A549 (cell line): ENCODE measurements around the gene GLIS1. TPM values are rescaled to one million over a fixed set of nuclear protein-coding genes. Genes with fewer than 3 reads are reported as not detected.
A peak's percentile ranks its signal among the peaks of the same experiment; 100 is the strongest.

ENCODE experiments used
- ATAC-seq, 2 experiments: fragments of 200-7000 bp in 1 of 2; fragments of >200 bp in 1 of 2; cut with Nextera tagmentation in 1 of 2; cut with Tn5 transposase in 1 of 2; 3 replicates each; pipeline versions ENCODE4 v1.8.0 to v1.9.1; 2018 to 2020; ENCODE audit warnings: mild to moderate bottlenecking in 1 of 2, moderate library complexity in 1 of 2
- CTCF ChIA-PET: fragments of 300-600 bp; sonication (Branson Sonifier 250); formaldehyde crosslinking; extraction: SDS; loops from one replicate; lab custom pipeline; 2021; ENCODE audit warnings: antibody characterized with exemption, inconsistent platforms; lab: Yijun Ruan, JAX
- POLR2A ChIA-PET: fragments of 350-600 bp; formaldehyde crosslinking; extraction: SDS; loops from one replicate; lab custom pipeline; 2021; ENCODE audit warnings: antibody characterized with exemption, inconsistent platforms; lab: Yijun Ruan, JAX
- DNase-seq, 2 experiments: peaks; one replicate each; pipeline versions ENCODE4 v3.0.0 to v3.0.0-alpha.2; 2011 to 2016; ENCODE audit warnings: low read depth in 1 of 2, low spot score in 1 of 2
- FAIRE-seq: peaks from 2 replicates; lab custom pipeline; 2011; peaks lifted over from hg19 to GRCh38; lab: Jason Lieb, UNC
- H3K27ac ChIP-seq, 2 experiments: fragments of >200 bp; sonication (Bioruptor Twin); formaldehyde crosslinking; 3 replicates each; pipeline ENCODE4 v1.5.1; 2016 to 2017
- H3K4me1 ChIP-seq: fragments of >200 bp; sonication (Bioruptor Twin); formaldehyde crosslinking; 3 replicates; pipeline ENCODE4 v1.6.1; 2016
- H3K4me2 ChIP-seq: fragments of >200 bp; sonication (Bioruptor Twin); formaldehyde crosslinking; 3 replicates; pipeline ENCODE4 v1.6.1; 2016
- H3K4me3 ChIP-seq: fragments of >200 bp; sonication (Bioruptor Twin); formaldehyde crosslinking; 3 replicates; pipeline ENCODE4 v1.5.1; 2016
- H3K9me3 ChIP-seq: fragments of >200 bp; sonication (Bioruptor Twin); formaldehyde crosslinking; 3 replicates; pipeline ENCODE4 v1.6.1; 2016
- BHLHE40 ChIP-seq: IDR thresholded peaks from 2 replicates; pipeline ENCODE4 v1.6.1; 2012; ENCODE audit warnings: low read depth, low read length, inconsistent platforms
- CBX2 ChIP-seq: fragments of 200-600 bp; sonication (generic); IDR thresholded peaks from 2 replicates; pipeline ENCODE4 v1.6.1; 2016; ENCODE audit warnings: low read depth, mild to moderate bottlenecking, borderline replicate concordance
- CEBPB ChIP-seq, 2 experiments: fragments of >200 bp in 1 of 2; sonication (Bioruptor Twin) in 1 of 2; formaldehyde crosslinking in 1 of 2; IDR thresholded peaks; 2 replicates each; pipeline ENCODE4 v1.6.1; 2012 to 2016
- CHD2 ChIP-seq: fragments of 150-350 bp; IDR thresholded peaks from 2 replicates; pipeline ENCODE4 v1.6.1; 2014; ENCODE audit warnings: low read length; ENCODE audit not compliant: partially characterized antibody
- CHD4 ChIP-seq: fragments of 200-600 bp; sonication (generic); IDR thresholded peaks from 2 replicates; pipeline ENCODE4 v1.6.1; 2016; ENCODE audit warnings: antibody characterized with exemption, mild to moderate bottlenecking, borderline replicate concordance
- EHF ChIP-seq: fragments of 250-450 bp; sonication (Bioruptor Pico); IDR thresholded peaks from 2 replicates; pipeline ENCODE4 v1.5.0; 2020; ENCODE audit warnings: mild to moderate bottlenecking
- FOXS1 ChIP-seq: fragments of 250-450 bp; sonication (Bioruptor Pico); IDR thresholded peaks from 2 replicates; pipeline ENCODE4 v1.5.0; 2020; ENCODE audit warnings: mild to moderate bottlenecking, moderate library complexity
- HDAC2 ChIP-seq: fragments of 200-600 bp; sonication (generic); IDR thresholded peaks from 2 replicates; pipeline ENCODE4 v1.6.1; 2016
- HEYL ChIP-seq: fragments of 250-450 bp; sonication (Bioruptor Pico); IDR thresholded peaks from 2 replicates; pipeline ENCODE4 v1.8.0; 2021; ENCODE audit warnings: mild to moderate bottlenecking, moderate library complexity
- HOXB5 ChIP-seq: fragments of 250-450 bp; sonication (Bioruptor Pico); IDR thresholded peaks from 2 replicates; pipeline ENCODE4 v1.5.0; 2020; ENCODE audit warnings: mild to moderate bottlenecking, moderate library complexity
- JUN ChIP-seq, 2 experiments: fragments of >200 bp; sonication (Bioruptor Twin); formaldehyde crosslinking; IDR thresholded peaks; 2 replicates in 1 of 2; 3 replicates in 1 of 2; pipeline ENCODE4 v1.6.1; 2016 to 2017
- KDM5A ChIP-seq: fragments of 200-600 bp; sonication (generic); IDR thresholded peaks from 2 replicates; pipeline ENCODE4 v1.6.1; 2016; ENCODE audit warnings: antibody characterized with exemption, mild to moderate bottlenecking
- MAFK ChIP-seq: fragments of 450-650 bp; IDR thresholded peaks from 2 replicates; pipeline ENCODE4 v1.6.1; 2014; ENCODE audit not compliant: partially characterized antibody
- MAZ ChIP-seq: fragments of 150-350 bp; IDR thresholded peaks from 2 replicates; pipeline ENCODE4 v1.6.1; 2014; ENCODE audit warnings: antibody characterized with exemption, low read depth, low read length, borderline replicate concordance
- NFE2L2 ChIP-seq: fragments of 150-350 bp; conservative IDR thresholded peaks from 2 replicates; pipeline ENCODE4 v1.6.1; 2014; ENCODE audit warnings: low read length
- NPAS2 ChIP-seq: fragments of 250-450 bp; sonication (Bioruptor Pico); IDR thresholded peaks from 2 replicates; pipeline ENCODE4 v1.8.0; 2022; ENCODE audit warnings: mild to moderate bottlenecking, moderate library complexity, borderline replicate concordance
- NR3C1 ChIP-seq: fragments of >200 bp; sonication (Bioruptor Twin); formaldehyde crosslinking; IDR thresholded peaks from 3 replicates; pipeline ENCODE4 v1.6.1; 2017
- SREBF2 ChIP-seq: fragments of 450-650 bp; IDR thresholded peaks from 2 replicates; pipeline ENCODE4 v1.6.1; 2014; ENCODE audit warnings: mild to moderate bottlenecking, moderate library complexity
- TP53 ChIP-seq: fragments of 250-450 bp; sonication (Bioruptor Pico); IDR thresholded peaks from 2 replicates; pipeline ENCODE4 v1.5.0; 2021; ENCODE audit warnings: mild to moderate bottlenecking, moderate library complexity
- ZFP36 ChIP-seq: fragments of 450-650 bp; IDR thresholded peaks from 2 replicates; pipeline ENCODE4 v1.6.1; 2014; ENCODE audit warnings: borderline replicate concordance; ENCODE audit not compliant: partially characterized antibody
- WGBS: methylation state at CpG from one replicate; pipeline ENCODE4 v1.1.6; 2017; ENCODE audit errors: missing lambda C conversion rate; 5-methylcytosine and 5-hydroxymethylcytosine counted together
- polyA plus RNA-seq, 4 experiments: library from polyadenylated mRNA; depleted of rRNA in 3 of 4; stranded (reverse); fragments of >200 nt; fragmentation: RNase III in 1 of 4; extraction: RNeasy Plus Mini Kit Qiagen cat#74134 plus additional on column Dnase treatment in 1 of 4; gene quantifications; 2 replicates in 3 of 4; 3 replicates in 1 of 4; pipeline ENCODE4 v1.2.3, GENCODE V29; 2011 to 2017
- TF ChIP-seq, protein P1 (sequence below): fragments of 450-650 bp; IDR thresholded peaks from 2 replicates; pipeline ENCODE4 v1.6.1; 2014; ENCODE audit warnings: antibody characterized with exemption
- TF ChIP-seq, protein P2 (sequence below): fragments of >200 bp; sonication (Bioruptor Twin); formaldehyde crosslinking; IDR thresholded peaks from 2 replicates; pipeline ENCODE4 v1.6.1; 2016

The GLIS1 gene
- polyA plus RNA-seq, 2 of the 4 experiments (the other 2 are of a cell fraction) = 0.04 TPM; not detected in 1

DNA sequence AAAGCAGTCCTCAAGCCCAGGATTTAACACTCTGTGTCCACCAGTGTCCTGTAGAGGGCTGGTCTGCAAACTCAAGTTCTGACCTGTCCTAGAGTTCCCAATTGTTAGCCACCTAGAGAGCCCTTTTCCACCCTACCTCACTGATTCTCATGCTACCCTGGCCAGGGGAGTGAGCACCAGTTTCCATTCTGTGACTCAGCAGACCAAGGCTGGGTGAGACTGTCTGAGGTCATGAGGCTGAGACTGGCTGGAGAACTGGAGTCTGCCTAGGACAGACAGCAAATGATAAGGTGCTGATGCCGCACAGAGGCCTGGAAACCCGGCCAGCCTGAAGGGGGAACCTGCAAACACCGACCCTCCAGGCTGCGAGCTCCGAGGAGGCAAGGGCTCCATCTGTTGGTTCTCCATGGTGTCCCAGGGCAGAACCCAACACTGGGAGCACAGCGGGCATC is 13.7 kb downstream of the GLIS1 start:
- no peak for TF ChIP-seq EHF (CRISPR knock-in tag)
- TF ChIP-seq HEYL = no peak
- TF ChIP-seq KDM5A = no peak
- TF ChIP-seq, protein P1, sequence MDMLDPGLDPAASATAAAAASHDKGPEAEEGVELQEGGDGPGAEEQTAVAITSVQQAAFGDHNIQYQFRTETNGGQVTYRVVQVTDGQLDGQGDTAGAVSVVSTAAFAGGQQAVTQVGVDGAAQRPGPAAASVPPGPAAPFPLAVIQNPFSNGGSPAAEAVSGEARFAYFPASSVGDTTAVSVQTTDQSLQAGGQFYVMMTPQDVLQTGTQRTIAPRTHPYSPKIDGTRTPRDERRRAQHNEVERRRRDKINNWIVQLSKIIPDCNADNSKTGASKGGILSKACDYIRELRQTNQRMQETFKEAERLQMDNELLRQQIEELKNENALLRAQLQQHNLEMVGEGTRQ = no peak
- TF ChIP-seq MAZ = no peak
- TF ChIP-seq JUN (IDR thresholded peaks at IDR 0.05) = no peak
- no peak for TF ChIP-seq NPAS2
- TF ChIP-seq BHLHE40 = no peak
- H3K9me3 ChIP-seq = no peaks in the 10 kb centered on the region
- DNase-seq = peak in 1 of 2 experiments; percentile 14
- WGBS = no CpG with 5 or more reads among the region's 6 CpGs
- no peaks in the 10 kb centered on the region for H3K4me1 ChIP-seq
- POLR2A ChIA-PET = no interaction called here
- CTCF ChIA-PET = interaction anchor here (0.9 to 1.1 kb wide), 2 partner anchors 29 to 239 kb away, joined by 3 read pairs; no protein-coding TSS in a partner anchor
- no peak overlapping the region for H3K27ac ChIP-seq
- no peak overlapping the region for H3K4me3 ChIP-seq
- no peak for FAIRE-seq
- no peak overlapping the region for H3K4me2 ChIP-seq
- ATAC-seq = peak; percentile 64 to 76; a peak in 4 of 6 replicates

DNA sequence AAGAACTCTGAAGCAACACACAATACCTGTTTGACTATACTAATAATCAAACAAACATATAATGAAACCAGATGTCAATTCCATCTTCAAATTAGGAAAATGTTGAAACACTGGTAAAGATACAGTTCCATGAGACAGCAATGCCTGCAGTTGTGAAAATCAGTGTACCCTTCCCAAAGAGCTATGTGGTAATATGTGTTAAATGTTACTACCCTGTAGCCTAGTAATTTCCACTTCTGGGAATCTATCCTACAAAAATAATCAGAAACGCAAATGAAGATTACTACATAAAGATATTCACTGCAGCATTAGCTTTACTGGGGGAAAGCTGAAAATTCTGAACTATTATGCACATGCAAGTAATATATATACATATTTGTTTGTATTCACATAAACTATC is 16.9 kb downstream of the GLIS1 start:
- Histone ChIP-seq H3K4me1 (no peaks in the 10 kb centered on the region), H3K27ac (no peak overlapping the region), H3K4me3 (no peak overlapping the region), H3K4me2 (no peak overlapping the region), H3K9me3 (no peaks in the 10 kb centered on the region)
- FAIRE-seq = no peak
- TF ChIP-seq TP53 (CRISPR knock-in tag) = no peak
- POLR2A ChIA-PET = no interaction called here
- 50% methylated on average over 1 of the region's 1 CpG for WGBS
- CTCF ChIA-PET = interaction anchor here (0.6 kb wide), 1 partner anchor 237 kb away, joined by 3 read pairs; no protein-coding TSS in a partner anchor
- ATAC-seq = no peak
- no peak for DNase-seq

DNA sequence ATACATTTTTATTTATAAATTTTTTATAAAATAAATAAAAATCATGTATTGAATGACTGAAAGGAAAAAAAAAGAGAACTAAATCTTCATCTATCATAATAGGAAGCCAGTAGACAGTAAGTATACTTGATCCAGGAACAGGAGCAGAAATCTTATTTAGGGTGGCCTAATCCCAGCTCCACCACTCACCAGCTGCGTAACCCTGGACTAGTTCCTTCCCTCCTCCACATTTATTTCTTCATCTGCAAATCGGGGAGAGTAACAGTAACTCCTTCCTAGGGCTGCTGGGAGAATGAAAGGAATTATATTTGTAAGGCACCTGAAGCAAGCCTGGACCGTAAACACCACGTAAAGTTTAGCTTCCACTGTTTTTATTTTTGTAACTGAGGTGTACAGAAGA is 17.9 kb downstream of the GLIS1 start:
- TF ChIP-seq HDAC2 (no peak), NR3C1 (no peak), FOXS1 (CRISPR knock-in tag) (no peak), MAFK (no peak), EHF (CRISPR knock-in tag) (no peak), CEBPB (IDR thresholded peaks at IDR 0.05) (no peak), NFE2L2 (no peak), CHD4 (no peak), TP53 (CRISPR knock-in tag) (no peak), HOXB5 (CRISPR knock-in tag) (no peak), NPAS2 (no peak)
- TF ChIP-seq, protein P2, sequence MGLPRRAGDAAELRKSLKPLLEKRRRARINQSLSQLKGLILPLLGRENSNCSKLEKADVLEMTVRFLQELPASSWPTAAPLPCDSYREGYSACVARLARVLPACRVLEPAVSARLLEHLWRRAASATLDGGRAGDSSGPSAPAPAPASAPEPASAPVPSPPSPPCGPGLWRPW = no peak
- CTCF ChIA-PET = interaction anchor here (0.6 kb wide), 1 partner anchor 236 kb away, joined by 3 read pairs; no protein-coding TSS in a partner anchor
- FAIRE-seq (no peak), DNase-seq (no peak), ATAC-seq (no peak)
- Histone ChIP-seq H3K4me2 (no peak overlapping the region), H3K27ac (no peak overlapping the region), H3K4me1 (no peaks in the 10 kb centered on the region), H3K9me3 (no peaks in the 10 kb centered on the region), H3K4me3 (no peak overlapping the region)
- POLR2A ChIA-PET = no interaction called here
- 68% methylated on average over 4 of the region's 4 CpGs for WGBS

DNA sequence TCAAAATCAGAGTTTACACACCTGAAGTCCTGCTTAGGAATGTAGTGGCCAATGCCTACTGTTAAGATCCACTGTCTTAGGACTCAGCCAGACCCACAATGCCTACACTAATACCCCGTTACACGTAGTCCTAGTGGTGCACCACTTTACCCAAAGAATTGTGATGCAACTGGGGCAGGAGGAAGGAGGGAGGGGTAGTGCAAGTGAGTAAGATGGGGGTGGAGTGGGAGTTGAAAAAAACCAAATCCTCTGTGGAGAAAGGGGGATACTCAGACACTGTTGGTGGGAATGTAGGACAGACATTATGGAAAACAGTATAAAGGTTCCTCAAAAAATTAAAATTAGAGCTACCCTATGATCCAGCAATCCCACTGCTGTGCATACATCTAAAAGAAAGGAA is 19.5 kb downstream of the GLIS1 start:
- WGBS = 24% methylated on average over 2 of the region's 2 CpGs
- no peak for FAIRE-seq
- POLR2A ChIA-PET = no interaction called here

More for the DNA sequence above, 19.5 kb downstream of the GLIS1 start:
- Histone ChIP-seq H3K27ac (no peak overlapping the region), H3K4me2 (no peak overlapping the region), H3K4me3 (no peak overlapping the region)
- DNase-seq = no peak
- CTCF ChIA-PET = no interaction called here
- TF ChIP-seq, protein P2 = no peak
- TF ChIP-seq CHD2 = no peak
- no peak for TF ChIP-seq ZFP36
- TF ChIP-seq SREBF2 = no peak
- TF ChIP-seq HDAC2 = no peak
- no peak for TF ChIP-seq CBX2
- TF ChIP-seq, all 56 proteins: peak for 0
- ATAC-seq = no peak
- Histone ChIP-seq H3K4me1 (no peaks in the 10 kb centered on the region), H3K9me3 (no peaks in the 10 kb centered on the region)
